Adrenal gland (tissue), 12 donors: ENCODE results near the gene SEMA6A. TPM values are rescaled to one million over a fixed set of nuclear protein-coding genes. Genes with fewer than 3 reads are reported as not detected.

Source experiments
- DNase-seq, 7 donors: peaks; one replicate each; pipeline ENCODE4 v3.0.0-alpha.2; 2019 to 2020
- H3K27ac ChIP-seq, 5 donors: fragments of 200-600 bp; sonication (generic) in 4 of 5; 1 replicate in 3 of 5; 2 replicates in 2 of 5; pipeline versions ENCODE4 v1.5.1 to v1.8.0; 2016 to 2020; ENCODE audit warnings: mild to moderate bottlenecking in 1 of 5
- H3K27me3 ChIP-seq: fragments of 200-600 bp; 2 replicates; pipeline ENCODE4 v1.8.0; 2021
- H3K36me3 ChIP-seq, 2 donors: fragments of 200-600 bp; replicated peaks in 1 of 2; 1 replicate in 1 of 2; 2 replicates in 1 of 2; pipeline versions ENCODE4 v1.5.1 to v1.8.0; 2018 to 2022
- H3K4me1 ChIP-seq, 2 donors: fragments of 200-600 bp; replicated peaks in 1 of 2; 1 replicate in 1 of 2; 2 replicates in 1 of 2; pipeline versions ENCODE4 v1.5.1 to v1.8.0; 2018 to 2021
- H3K4me3 ChIP-seq, 4 donors: fragments of 200-600 bp; sonication (generic) in 3 of 4; one replicate each; pipeline ENCODE4 v1.5.1; 2016 to 2018
- H3K9me3 ChIP-seq, 3 donors: fragments of 200-600 bp; sonication (generic) in 1 of 3; replicated peaks in 1 of 3; 1 replicate in 2 of 3; 2 replicates in 1 of 3; pipeline versions ENCODE4 v1.5.1 to v1.8.0; 2016 to 2021
- POLR2A ChIP-seq, 2 donors: fragments of 450-650 bp; IDR thresholded peaks; one replicate each; pipeline ENCODE4 v1.6.1; 2017; ENCODE audit warnings: antibody characterized with exemption in 2 of 2, mild to moderate bottlenecking in 2 of 2, moderate library complexity in 1 of 2
- WGBS, 4 donors: extraction: QIAGEN DNeasy Blood & Tissue Kit in 2 of 4; methylation state at CpG; one replicate each; pipeline versions ENCODE4 v1.1.5 to v1.1.7; 2013 to 2017; 5-methylcytosine and 5-hydroxymethylcytosine counted together
- intact Hi-C, 2 donors: fragments of 100-400 bp; cut with DNase I; formaldehyde crosslinking; loops; one replicate each; pipeline versions ENCODE4 v1.14.1 to v1.15.0; 2022 to 2023
- polyA plus RNA-seq, 3 donors: library from polyadenylated mRNA; stranded (reverse); fragments of 200-250 nt in 2 of 3; fragments of 350-450 nt in 1 of 3; fragmentation: Illumina TruSeq in 1 of 3; extraction: RNeasy Lipid Tissue Mini Kit (QIAGEN cat#74804) in 1 of 3; gene quantifications; one replicate each; pipeline ENCODE4 v1.2.3, GENCODE V29; 2013 to 2014
- total RNA-seq, 9 donors: library from RNA; depleted of rRNA in 4 of 9; stranded (reverse); fragments of >200 nt in 4 of 9; fragments of 120-200 nt in 1 of 9; fragmentation: NEBNext Ultra II Directional in 1 of 9; extraction: Animal tissue kit (Norgen Biotek cat#: 25700) in 1 of 9; gene quantifications; one replicate each; pipeline versions ENCODE4 v1.1.0 to v1.2.4, GENCODE V29; 2013 to 2023
- TF ChIP-seq, protein P1 (sequence below), 6 experiments: fragments of 450-650 bp in 4 of 6; fragments of 200-600 bp in 2 of 6; sonication (generic) in 1 of 6; IDR thresholded peaks; 1 replicate in 5 of 6; 2 replicates in 1 of 6; pipeline versions ENCODE4 v1.5.1 to v1.8.0; 2016 to 2021; ENCODE audit warnings: antibody characterized with exemption in 6 of 6, mild to moderate bottlenecking in 2 of 6, moderate library complexity in 1 of 6
- donor health status: healthy with polysubstance abuse.
- donor health status: Bipolar disorder and iron deficiency.
- donor health status: DM: yes; HTN: yes; CAD: no.
- donor health status: DM: no; HTN: no; CAD: no.
- donor health status: DM: no; HTN: no; CAD: no.
- donor health status: DM: yes; HTN: yes; CAD: no.

Gene SEMA6A
- total and polyA plus RNA-seq, 12 donors, result 55.1 to 182 (median 124) TPM

DNA sequence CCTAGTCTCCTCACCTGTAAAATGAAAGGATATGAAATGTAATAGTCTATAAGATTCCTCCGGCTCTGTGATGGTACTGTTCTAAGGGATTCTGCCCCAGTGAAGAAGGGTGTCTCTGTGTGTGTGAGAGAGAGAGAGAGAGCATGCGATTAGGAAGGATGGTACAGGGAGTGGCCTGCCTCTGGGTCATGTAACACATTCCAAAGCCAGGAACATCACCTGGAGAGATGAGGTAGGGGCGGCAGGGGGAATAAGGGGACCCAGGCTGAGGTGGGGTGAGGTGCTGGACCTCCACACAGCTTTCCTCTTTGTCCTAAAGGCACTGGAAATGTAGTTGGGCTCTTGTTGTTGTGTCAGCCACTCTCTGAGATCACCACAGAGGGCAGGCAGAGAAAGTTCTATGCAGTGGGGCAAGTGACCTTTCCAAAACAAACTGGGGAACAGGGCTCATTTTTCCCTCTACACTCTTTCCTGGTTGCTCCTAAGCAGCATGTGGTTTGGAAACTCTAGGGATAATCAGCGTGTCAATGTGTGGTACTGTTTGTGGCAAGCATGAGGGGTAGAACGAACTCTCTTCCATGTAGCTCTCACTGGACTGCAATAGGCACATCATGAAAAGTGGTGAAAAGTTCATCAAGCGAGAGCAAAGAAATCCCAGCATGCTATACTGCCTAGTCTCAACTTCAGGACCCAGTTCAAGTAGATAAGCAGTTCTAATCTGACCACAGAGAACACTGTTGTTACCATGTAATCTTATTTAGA, 65.0 kb downstream of the SEMA6A start:
- no peak for DNase-seq
- Histone ChIP-seq H3K4me3 (no peak overlapping the region), H3K27me3 (no peaks in the 10 kb centered on the region), H3K36me3 (no peaks in the 10 kb centered on the region), H3K27ac (peak overlapping the region in 3 of 5 donors; percentile 9 to 68 (median 36)), H3K9me3 (no peaks in the 10 kb centered on the region), H3K4me1 (peaks cover 20 to 61% of the 10 kb centered on the region in 2 donors)
- intact Hi-C loops, result loop anchor here in 1 of 2 donors (10.0 kb wide), 1 partner anchor 65 kb away; the partner anchor contains the start of gene SEMA6A
- WGBS, 4 donors, result 77 to 90% (median 81%) methylated on average over 6 of the region's 6 CpGs
- TF ChIP-seq, protein P1, sequence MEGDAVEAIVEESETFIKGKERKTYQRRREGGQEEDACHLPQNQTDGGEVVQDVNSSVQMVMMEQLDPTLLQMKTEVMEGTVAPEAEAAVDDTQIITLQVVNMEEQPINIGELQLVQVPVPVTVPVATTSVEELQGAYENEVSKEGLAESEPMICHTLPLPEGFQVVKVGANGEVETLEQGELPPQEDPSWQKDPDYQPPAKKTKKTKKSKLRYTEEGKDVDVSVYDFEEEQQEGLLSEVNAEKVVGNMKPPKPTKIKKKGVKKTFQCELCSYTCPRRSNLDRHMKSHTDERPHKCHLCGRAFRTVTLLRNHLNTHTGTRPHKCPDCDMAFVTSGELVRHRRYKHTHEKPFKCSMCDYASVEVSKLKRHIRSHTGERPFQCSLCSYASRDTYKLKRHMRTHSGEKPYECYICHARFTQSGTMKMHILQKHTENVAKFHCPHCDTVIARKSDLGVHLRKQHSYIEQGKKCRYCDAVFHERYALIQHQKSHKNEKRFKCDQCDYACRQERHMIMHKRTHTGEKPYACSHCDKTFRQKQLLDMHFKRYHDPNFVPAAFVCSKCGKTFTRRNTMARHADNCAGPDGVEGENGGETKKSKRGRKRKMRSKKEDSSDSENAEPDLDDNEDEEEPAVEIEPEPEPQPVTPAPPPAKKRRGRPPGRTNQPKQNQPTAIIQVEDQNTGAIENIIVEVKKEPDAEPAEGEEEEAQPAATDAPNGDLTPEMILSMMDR (IDR thresholded peaks at IDR 0.05), result no peak
- no peak for TF ChIP-seq POLR2A (IDR thresholded peaks at IDR 0.05)

DNA sequence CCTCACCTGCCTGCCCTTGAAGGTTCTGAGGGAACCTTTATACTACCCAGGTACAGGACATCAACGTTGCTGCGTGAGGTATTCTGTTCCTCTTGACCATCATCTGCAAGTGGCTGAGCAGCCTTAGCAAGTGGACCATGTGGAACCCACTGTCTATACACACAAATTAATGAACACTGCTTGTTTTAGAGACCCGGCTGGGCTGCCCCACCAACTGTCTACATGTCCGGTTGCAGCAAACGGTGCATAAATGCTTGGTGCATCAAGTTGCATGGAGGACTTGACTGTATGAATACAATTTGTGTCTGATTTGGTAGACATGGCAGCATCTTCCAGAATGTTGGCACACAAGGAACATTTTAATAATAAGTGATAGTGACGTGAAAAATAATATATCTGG, 65.8 kb downstream of the SEMA6A start:
- no peaks in the 10 kb centered on the region for H3K9me3 ChIP-seq
- peaks cover 20 to 65% of the 10 kb centered on the region in 2 donors for H3K4me1 ChIP-seq
- intact Hi-C loops, result loop anchor here in 1 of 2 donors (10.0 kb wide), 1 partner anchor 66 kb away; the partner anchor contains the start of gene SEMA6A
- no peak for DNase-seq
- TF ChIP-seq, protein P1 (IDR thresholded peaks at IDR 0.05), result no peak
- TF ChIP-seq POLR2A (IDR thresholded peaks at IDR 0.05), result no peak
- H3K4me3 ChIP-seq, result no peak overlapping the region
- no peaks in the 10 kb centered on the region for H3K27me3 ChIP-seq
- 84 to 96% (median 92%) methylated on average over 6 of the region's 6 CpGs for WGBS, 4 donors
- no peaks in the 10 kb centered on the region for H3K36me3 ChIP-seq
- peak overlapping the region in 2 of 5 donors; percentile 36 to 38 for H3K27ac ChIP-seq

DNA sequence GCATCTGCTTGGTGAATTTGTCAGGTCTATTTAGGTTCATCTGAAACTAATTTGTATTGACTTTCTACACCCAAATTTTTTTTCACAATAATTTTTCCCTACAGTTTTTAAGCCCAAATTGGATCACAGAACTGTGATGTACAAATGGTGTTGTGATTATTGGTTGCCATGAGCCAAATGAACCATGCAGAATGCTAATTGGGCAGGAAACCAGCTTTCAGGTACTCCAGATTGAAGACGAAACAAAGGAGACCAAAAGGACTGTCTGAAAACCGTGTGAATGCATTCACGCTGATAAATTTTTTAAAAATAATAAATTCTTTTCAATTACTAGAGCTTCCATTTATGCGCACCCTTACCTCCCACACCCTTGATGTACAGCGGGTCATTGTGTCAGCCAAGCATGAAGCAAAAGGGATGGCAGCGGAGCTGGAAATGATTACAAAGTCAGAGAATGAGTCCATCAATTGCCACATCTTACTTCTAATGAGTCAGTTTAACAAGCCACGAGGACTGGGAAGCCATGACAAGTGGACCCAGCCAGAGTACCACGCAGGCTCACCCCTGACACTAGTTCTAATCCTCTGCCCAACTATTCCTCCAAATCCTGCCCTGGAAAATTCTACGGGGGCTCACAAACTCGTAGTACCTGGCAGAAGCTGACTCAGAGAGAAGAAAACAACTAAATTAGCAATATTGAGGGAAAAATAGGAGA, 66.5 kb downstream of the SEMA6A start:
- DNase-seq, result peak in 1 of 7 donors; percentile 40
- WGBS, 4 donors, result 88 to 91% (median 90%) methylated on average over 10 of the region's 10 CpGs
- Histone ChIP-seq H3K4me1 (peaks cover 25 to 72% of the 10 kb centered on the region in 2 donors), H3K4me3 (no peak overlapping the region), H3K27me3 (no peaks in the 10 kb centered on the region), H3K36me3 (no peaks in the 10 kb centered on the region), H3K9me3 (no peaks in the 10 kb centered on the region), H3K27ac (peak overlapping the region in 3 of 5 donors; percentile 36 to 43 (median 38))
- no peak for TF ChIP-seq POLR2A (IDR thresholded peaks at IDR 0.05)
- TF ChIP-seq, protein P1 (IDR thresholded peaks at IDR 0.05), result no peak
- intact Hi-C loops, result loop anchor here in 1 of 2 donors (10.0 kb wide), 1 partner anchor 67 kb away; the partner anchor contains the start of gene SEMA6A

DNA sequence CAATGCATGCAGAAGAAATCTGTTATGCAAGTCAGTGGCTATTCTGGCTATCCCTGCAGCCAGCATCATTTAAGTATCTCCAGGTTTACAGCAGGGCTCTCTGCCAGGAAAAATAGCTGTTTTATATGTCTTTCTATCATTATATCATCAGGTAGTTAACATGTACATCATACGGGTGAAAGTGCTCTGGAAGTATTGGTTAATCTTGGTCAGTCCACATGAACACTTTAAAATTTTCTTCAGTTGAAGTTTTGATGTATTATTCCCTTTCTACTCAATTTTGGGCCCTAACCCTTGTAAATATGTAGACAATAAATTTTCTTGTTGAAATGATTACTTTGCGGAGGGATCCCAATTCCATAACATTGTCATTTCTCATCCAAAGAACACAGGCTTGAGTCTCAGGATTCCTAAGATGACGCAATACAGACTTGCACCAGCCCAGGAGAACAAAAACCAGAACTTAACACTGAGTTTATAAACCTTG, 67.5 kb downstream of the SEMA6A start:
- TF ChIP-seq, protein P1 (IDR thresholded peaks at IDR 0.05), result no peak
- TF ChIP-seq POLR2A (IDR thresholded peaks at IDR 0.05), result no peak
- Histone ChIP-seq H3K9me3 (no peaks in the 10 kb centered on the region), H3K36me3 (no peaks in the 10 kb centered on the region), H3K4me3 (no peak overlapping the region), H3K27ac (peak overlapping the region in 3 of 5 donors; percentile 8 to 43 (median 36)), H3K27me3 (no peaks in the 10 kb centered on the region), H3K4me1 (peaks cover 31 to 82% of the 10 kb centered on the region in 2 donors)
- WGBS, 4 donors, result 22 to 24% (median 23%) methylated on average over 3 of the region's 3 CpGs
- DNase-seq, result no peak
- intact Hi-C loops, result loop anchor here in 1 of 2 donors (10.0 kb wide), 1 partner anchor 68 kb away; the partner anchor contains the start of gene SEMA6A
